Endothelial cell (in vitro differentiated cells): ENCODE data around the gene MALL. TPM values are rescaled to one million over a fixed set of nuclear protein-coding genes. Genes with fewer than 3 reads are reported as not detected.
"Not testable (repeated sequence)": the region's sequence is repeated elsewhere in the genome, so short reads cannot be mapped to it uniquely, and the experiment has no call there.

Experiments
- DNase-seq: peaks from one replicate; pipeline ENCODE4 v3.0.0; 2021; ENCODE audit warnings: low spot score
- H3K27ac Mint-ChIP-seq: one replicate; pipeline ENCODE4 v1.8.0; 2021; ENCODE audit warnings: mixed read lengths, inconsistent platforms; ENCODE audit not compliant: unreplicated experiment
- H3K27me3 Mint-ChIP-seq: one replicate; pipeline ENCODE4 v1.8.0; 2021; ENCODE audit warnings: mild to moderate bottlenecking, moderate library complexity, mixed read lengths, inconsistent platforms; ENCODE audit not compliant: unreplicated experiment
- H3K36me3 Mint-ChIP-seq: one replicate; pipeline ENCODE4 v1.8.0; 2021; ENCODE audit warnings: mild to moderate bottlenecking, low read depth, mixed read lengths, inconsistent platforms; ENCODE audit not compliant: unreplicated experiment
- H3K4me1 Mint-ChIP-seq: one replicate; pipeline ENCODE4 v1.8.0; 2021; ENCODE audit warnings: mild to moderate bottlenecking, mixed read lengths, inconsistent platforms; ENCODE audit not compliant: unreplicated experiment
- H3K4me3 Mint-ChIP-seq: one replicate; pipeline ENCODE4 v1.8.0; 2021; ENCODE audit warnings: mild to moderate bottlenecking, mixed read lengths, inconsistent platforms; ENCODE audit not compliant: unreplicated experiment
- H3K9me3 Mint-ChIP-seq: one replicate; pipeline ENCODE4 v1.8.0; 2021; ENCODE audit warnings: mixed read lengths, inconsistent platforms; ENCODE audit not compliant: unreplicated experiment
- total RNA-seq: library from RNA; stranded (reverse); fragmentation: NEBNext Ultra II Directional; extraction: Animal tissue kit (Norgen Biotek cat#: 25700); gene quantifications from one replicate; pipeline ENCODE4 v1.2.1, GENCODE V29; 2021; ENCODE audit not compliant: unreplicated experiment
- TF ChIP-seq, protein P1 (sequence below): fragments of 200-600 bp; sonication (generic); IDR thresholded peaks from one replicate; pipeline ENCODE4 v1.5.0; 2021; ENCODE audit warnings: antibody characterized with exemption; ENCODE audit not compliant: unreplicated experiment

Gene MALL
- total RNA-seq, 1 donor from 2014 or later: 2.6 TPM

- no peak for DNase-seq
- Mint-ChIP-seq H3K4me1 (peaks cover 38% of the 10 kb centered on the region), H3K27ac (peak overlapping the region; percentile 75)
These were observed 11.4 kb downstream of the MALL start for GRCh38 chr2:110104025-110104771.

GRCh38 chr2:110103061-110103961 is 12.3 kb downstream of the MALL start:
- peak overlapping the region; percentile 100 for H3K27ac Mint-ChIP-seq
- peaks cover 19% of the 10 kb centered on the region for H3K27me3 Mint-ChIP-seq
- H3K9me3 Mint-ChIP-seq: no peaks in the 10 kb centered on the region
- no peaks in the 10 kb centered on the region for H3K36me3 Mint-ChIP-seq
- H3K4me1 Mint-ChIP-seq: peaks cover 41% of the 10 kb centered on the region
- TF ChIP-seq, protein P1, sequence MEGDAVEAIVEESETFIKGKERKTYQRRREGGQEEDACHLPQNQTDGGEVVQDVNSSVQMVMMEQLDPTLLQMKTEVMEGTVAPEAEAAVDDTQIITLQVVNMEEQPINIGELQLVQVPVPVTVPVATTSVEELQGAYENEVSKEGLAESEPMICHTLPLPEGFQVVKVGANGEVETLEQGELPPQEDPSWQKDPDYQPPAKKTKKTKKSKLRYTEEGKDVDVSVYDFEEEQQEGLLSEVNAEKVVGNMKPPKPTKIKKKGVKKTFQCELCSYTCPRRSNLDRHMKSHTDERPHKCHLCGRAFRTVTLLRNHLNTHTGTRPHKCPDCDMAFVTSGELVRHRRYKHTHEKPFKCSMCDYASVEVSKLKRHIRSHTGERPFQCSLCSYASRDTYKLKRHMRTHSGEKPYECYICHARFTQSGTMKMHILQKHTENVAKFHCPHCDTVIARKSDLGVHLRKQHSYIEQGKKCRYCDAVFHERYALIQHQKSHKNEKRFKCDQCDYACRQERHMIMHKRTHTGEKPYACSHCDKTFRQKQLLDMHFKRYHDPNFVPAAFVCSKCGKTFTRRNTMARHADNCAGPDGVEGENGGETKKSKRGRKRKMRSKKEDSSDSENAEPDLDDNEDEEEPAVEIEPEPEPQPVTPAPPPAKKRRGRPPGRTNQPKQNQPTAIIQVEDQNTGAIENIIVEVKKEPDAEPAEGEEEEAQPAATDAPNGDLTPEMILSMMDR: no peak
- no peak overlapping the region for H3K4me3 Mint-ChIP-seq
- DNase-seq: no peak

More at GRCh38 chr2:110104025-110104771, 11.4 kb downstream of the MALL start:
- H3K27me3 Mint-ChIP-seq: peaks cover 19% of the 10 kb centered on the region
- H3K4me3 Mint-ChIP-seq: no peak overlapping the region
- no peaks in the 10 kb centered on the region for H3K9me3 Mint-ChIP-seq
- H3K36me3 Mint-ChIP-seq: no peaks in the 10 kb centered on the region
- TF ChIP-seq, protein P1: no peak

- H3K9me3 Mint-ChIP-seq: no peaks in the 10 kb centered on the region
- H3K4me1 Mint-ChIP-seq: peaks cover 39% of the 10 kb centered on the region
- peak overlapping the region; percentile 100 for H3K27ac Mint-ChIP-seq
- peak overlapping the region; percentile 78 for H3K4me3 Mint-ChIP-seq
- TF ChIP-seq, protein P1: no peak
- peaks cover 17% of the 10 kb centered on the region for H3K27me3 Mint-ChIP-seq
- no peak for DNase-seq
- H3K36me3 Mint-ChIP-seq: no peaks in the 10 kb centered on the region
These were observed 13.5 kb downstream of the MALL start for GRCh38 chr2:110101901-110102803.

GRCh38 chr2:110101280-110101844 is 14.3 kb downstream of the MALL start:
- H3K9me3 Mint-ChIP-seq: no peaks in the 10 kb centered on the region
- H3K27ac Mint-ChIP-seq: peak overlapping the region; percentile 100
- peaks cover 19% of the 10 kb centered on the region for H3K27me3 Mint-ChIP-seq
- no peaks in the 10 kb centered on the region for H3K36me3 Mint-ChIP-seq
- peak; percentile 63 for DNase-seq
- TF ChIP-seq, protein P1: no peak
- peak overlapping the region; percentile 62 for H3K4me3 Mint-ChIP-seq
- peaks cover 39% of the 10 kb centered on the region for H3K4me1 Mint-ChIP-seq

DNA sequence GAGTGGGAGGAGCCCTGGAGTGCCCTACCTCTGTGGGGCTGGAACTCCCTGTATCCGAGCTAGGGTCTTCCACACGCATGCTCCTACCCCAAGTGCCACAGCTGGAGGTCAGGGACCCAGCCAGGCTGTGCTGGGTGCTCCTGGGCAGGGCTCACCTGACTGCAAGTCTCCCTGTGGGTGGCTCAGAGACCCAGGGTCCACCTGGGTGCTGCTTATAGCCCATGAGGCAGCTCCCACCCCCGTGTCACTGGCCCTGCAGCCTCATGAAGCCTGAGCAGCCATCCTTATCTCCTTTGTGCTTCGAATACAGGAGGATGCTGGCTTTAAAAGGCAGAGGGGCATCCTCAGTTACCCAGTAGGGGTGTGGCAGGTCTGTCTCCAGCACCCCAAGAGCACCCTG is 14.7 kb downstream of the MALL start:
- H3K36me3 Mint-ChIP-seq, H3K9me3 Mint-ChIP-seq, H3K4me3 Mint-ChIP-seq, DNase-seq: not testable (repeated sequence)
- Mint-ChIP-seq H3K27me3 (peaks cover 19% of the 10 kb centered on the region), H3K27ac (peak overlapping the region; percentile 100), H3K4me1 (peaks cover 39% of the 10 kb centered on the region)
